HEK293 (cell line): ENCODE results near the gene PSEN2.

ENCODE experiments used
- BCL11A ChIP-seq: fragments of 450-650 bp; formaldehyde crosslinking; IDR thresholded peaks from 2 replicates; pipeline ENCODE4 v1.5.1; 2016; ENCODE audit warnings: low read depth, missing biosample characterization, missing genetic modification characterization
- EGR2 ChIP-seq: fragments of 450-650 bp; formaldehyde crosslinking; IDR thresholded peaks from 2 replicates; pipeline ENCODE4 v1.5.1; 2016; ENCODE audit warnings: low read depth, missing biosample characterization, missing genetic modification characterization
- FEZF1 ChIP-seq: fragments of 450-650 bp; formaldehyde crosslinking; IDR thresholded peaks from 2 replicates; pipeline ENCODE4 v1.5.1; 2016; ENCODE audit warnings: missing biosample characterization, missing genetic modification characterization
- HOXD13 ChIP-seq: sonication (generic); formaldehyde crosslinking; IDR thresholded peaks from 2 replicates; pipeline ENCODE4 v1.8.0; 2022; ENCODE audit warnings: missing genetic modification reagents, borderline replicate concordance
- KLF16 ChIP-seq: fragments of 450-650 bp; formaldehyde crosslinking; IDR thresholded peaks from 2 replicates; pipeline ENCODE4 v1.5.1; 2017; ENCODE audit warnings: missing biosample characterization, missing genetic modification characterization
- KLF8 ChIP-seq: fragments of 450-650 bp; formaldehyde crosslinking; IDR thresholded peaks from 2 replicates; pipeline ENCODE4 v1.5.1; 2016; ENCODE audit warnings: missing biosample characterization, missing genetic modification characterization
- MEIS1 ChIP-seq: sonication (generic); formaldehyde crosslinking; IDR thresholded peaks from 2 replicates; pipeline ENCODE4 v1.8.1; 2022; ENCODE audit warnings: missing genetic modification reagents, mild to moderate bottlenecking, borderline replicate concordance
- PATZ1 ChIP-seq: fragments of 450-650 bp; formaldehyde crosslinking; IDR thresholded peaks from 2 replicates; pipeline ENCODE4 v1.5.1; 2016; ENCODE audit warnings: missing biosample characterization, missing genetic modification characterization
- ZBTB1 ChIP-seq: fragments of 450-650 bp; formaldehyde crosslinking; IDR thresholded peaks from 2 replicates; pipeline ENCODE4 v1.5.1; 2016; ENCODE audit warnings: missing biosample characterization, missing genetic modification characterization
- ZBTB26 ChIP-seq: fragments of 450-650 bp; formaldehyde crosslinking; optimal IDR thresholded peaks from 2 replicates; pipeline ENCODE3; 2016; ENCODE audit warnings: missing biosample characterization, mild to moderate bottlenecking, missing genetic modification characterization
- ZFP41 ChIP-seq: fragments of 450-650 bp; formaldehyde crosslinking; IDR thresholded peaks from 2 replicates; pipeline ENCODE4 v1.5.1; 2016; ENCODE audit warnings: missing biosample characterization, missing genetic modification characterization, borderline replicate concordance
- ZNF155 ChIP-seq: fragments of 450-650 bp; formaldehyde crosslinking; IDR thresholded peaks from 2 replicates; pipeline ENCODE4 v1.5.1; 2016; ENCODE audit warnings: missing biosample characterization, missing genetic modification characterization
- ZNF184 ChIP-seq: fragments of 450-650 bp; IDR thresholded peaks from 2 replicates; pipeline ENCODE4 v1.5.1; 2018; ENCODE audit warnings: missing biosample characterization, mild to moderate bottlenecking, missing genetic modification characterization
- ZNF223 ChIP-seq: fragments of 450-650 bp; formaldehyde crosslinking; IDR thresholded peaks from 2 replicates; pipeline ENCODE4 v1.5.1; 2016; ENCODE audit warnings: missing biosample characterization, missing genetic modification characterization
- ZNF350 ChIP-seq: fragments of 450-650 bp; formaldehyde crosslinking; IDR thresholded peaks from 2 replicates; pipeline ENCODE4 v1.5.0; 2017; ENCODE audit warnings: missing biosample characterization, mild to moderate bottlenecking, missing genetic modification characterization
- ZNF426 ChIP-seq: fragments of 450-650 bp; formaldehyde crosslinking; IDR thresholded peaks from 2 replicates; pipeline ENCODE4 v1.5.1; 2017; ENCODE audit warnings: missing biosample characterization, missing genetic modification characterization, mild to moderate bottlenecking, inconsistent platforms, moderate library complexity
- ZNF48 ChIP-seq: fragments of 450-650 bp; formaldehyde crosslinking; IDR thresholded peaks from 2 replicates; pipeline ENCODE4 v1.5.1; 2016; ENCODE audit warnings: missing biosample characterization, missing genetic modification characterization
- ZNF530 ChIP-seq: fragments of 450-650 bp; formaldehyde crosslinking; IDR thresholded peaks from 2 replicates; pipeline ENCODE4 v1.5.1; 2016; ENCODE audit warnings: low read depth, missing biosample characterization, missing genetic modification characterization
- ZNF623 ChIP-seq: fragments of 450-650 bp; formaldehyde crosslinking; IDR thresholded peaks from 2 replicates; pipeline ENCODE4 v1.5.1; 2016; ENCODE audit warnings: missing biosample characterization, missing genetic modification characterization
- ZNF624 ChIP-seq: fragments of 450-650 bp; formaldehyde crosslinking; IDR thresholded peaks from 2 replicates; pipeline ENCODE4 v1.5.1; 2017; ENCODE audit warnings: missing biosample characterization, missing genetic modification characterization
- ZNF768 ChIP-seq: fragments of 450-650 bp; formaldehyde crosslinking; IDR thresholded peaks from 2 replicates; pipeline ENCODE4 v1.5.1; 2018; ENCODE audit warnings: missing biosample characterization, mild to moderate bottlenecking, missing genetic modification characterization
- ZNF777 ChIP-seq: fragments of 450-650 bp; formaldehyde crosslinking; IDR thresholded peaks from 2 replicates; pipeline ENCODE4 v1.5.1; 2017; ENCODE audit warnings: missing biosample characterization, missing genetic modification characterization, borderline replicate concordance
- ZNF837 ChIP-seq: fragments of 450-650 bp; formaldehyde crosslinking; IDR thresholded peaks from 2 replicates; pipeline ENCODE4 v1.5.1; 2016; ENCODE audit warnings: missing biosample characterization, missing genetic modification characterization
- ZNF843 ChIP-seq: fragments of 450-650 bp; formaldehyde crosslinking; IDR thresholded peaks from 2 replicates; pipeline ENCODE4 v1.5.1; 2016; ENCODE audit warnings: missing biosample characterization, missing genetic modification characterization
- ZSCAN16 ChIP-seq: fragments of 450-650 bp; formaldehyde crosslinking; IDR thresholded peaks from 2 replicates; pipeline ENCODE4 v1.5.1; 2016; ENCODE audit warnings: missing biosample characterization, missing genetic modification characterization
- ZSCAN4 ChIP-seq: fragments of 450-650 bp; formaldehyde crosslinking; IDR thresholded peaks from 2 replicates; pipeline ENCODE4 v1.5.1; 2017; ENCODE audit warnings: missing biosample characterization, missing genetic modification characterization
- TF ChIP-seq, protein P1 (sequence below): fragments of 450-650 bp; formaldehyde crosslinking; IDR thresholded peaks from 2 replicates; pipeline ENCODE4 v1.5.1; 2016; ENCODE audit warnings: missing biosample characterization, missing genetic modification characterization
- TF ChIP-seq, protein P2 (sequence below): fragments of 450-650 bp; formaldehyde crosslinking; IDR thresholded peaks from 2 replicates; pipeline ENCODE4 v1.5.1; 2016; ENCODE audit warnings: missing biosample characterization, missing genetic modification characterization, borderline replicate concordance

The PSEN2 gene

DNA sequence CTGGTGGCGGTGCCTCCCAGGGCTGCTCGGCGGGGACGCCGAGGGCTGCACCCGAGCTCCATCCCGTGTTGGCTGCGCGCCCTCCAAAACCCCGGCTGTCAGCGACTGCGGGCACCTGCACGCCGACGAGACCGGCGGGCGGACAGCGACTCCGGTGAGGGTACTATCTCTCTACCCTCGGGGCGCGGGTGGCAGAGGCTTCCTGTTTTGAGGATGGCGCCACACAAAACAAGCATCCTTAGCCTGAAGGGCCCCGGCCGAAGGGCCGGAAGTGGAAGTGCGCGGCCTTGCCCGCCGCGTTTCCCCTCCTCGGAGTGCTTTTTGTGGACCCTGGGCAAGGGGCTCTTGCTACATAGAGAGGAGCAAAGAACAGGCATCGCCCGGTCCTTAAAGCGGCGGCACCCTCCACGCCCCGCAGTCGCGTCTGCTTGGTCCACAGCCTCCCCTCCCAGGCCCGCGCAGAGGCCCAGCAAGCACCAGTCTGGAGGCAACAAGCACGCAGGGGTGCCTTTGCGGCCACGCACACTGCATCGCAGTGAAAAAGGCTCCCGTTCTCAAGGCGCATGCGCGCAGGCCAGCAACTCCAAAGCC lies 69.1 kb downstream of the PSEN2 start (continued):
- TF ChIP-seq ZNF530 (tag by site-specific recombination) (no peak), ZNF184 (no peak), ZNF623 (tag by site-specific recombination) (no peak; the same call in 1 of the 2 replicates), HOXD13 (CRISPR knock-in tag) (no peak), ZNF843 (tag by site-specific recombination) (peak; percentile 83), ZNF350 (tag by site-specific recombination) (no peak), ZBTB26 (peak; percentile 97), ZNF777 (tag by site-specific recombination) (no peak), EGR2 (no peak), ZSCAN16 (tag by site-specific recombination) (peak; percentile 52; the same call in 1 of the 2 replicates), ZSCAN4 (tag by site-specific recombination) (peak; percentile 63), ZNF223 (tag by site-specific recombination) (no peak; the same call in 1 of the 2 replicates), PATZ1 (tag by site-specific recombination) (peak; percentile 88), ZNF768 (tag by site-specific recombination) (peak; percentile 39; the same call in 1 of the 2 replicates), BCL11A (tag by site-specific recombination) (peak; percentile 75; the same call in 1 of the 2 replicates), KLF16 (peak; percentile 81), FEZF1 (0 out of 2 replicates have a peak, but pooled peaks have one; percentile 59), ZNF624 (0 out of 2 replicates have a peak, but pooled peaks have one; percentile 12), ZBTB1 (tag by site-specific recombination) (peak; percentile 92), ZFP41 (no peak), MEIS1 (CRISPR knock-in tag) (no peak), ZNF48 (no peak), KLF8 (peak; percentile 80), ZNF837 (tag by site-specific recombination) (0 out of 2 replicates have a peak, but pooled peaks have one; percentile 33), ZNF155 (tag by site-specific recombination) (no peak), ZNF426 (tag by site-specific recombination) (no peak)
- TF ChIP-seq, protein P1, sequence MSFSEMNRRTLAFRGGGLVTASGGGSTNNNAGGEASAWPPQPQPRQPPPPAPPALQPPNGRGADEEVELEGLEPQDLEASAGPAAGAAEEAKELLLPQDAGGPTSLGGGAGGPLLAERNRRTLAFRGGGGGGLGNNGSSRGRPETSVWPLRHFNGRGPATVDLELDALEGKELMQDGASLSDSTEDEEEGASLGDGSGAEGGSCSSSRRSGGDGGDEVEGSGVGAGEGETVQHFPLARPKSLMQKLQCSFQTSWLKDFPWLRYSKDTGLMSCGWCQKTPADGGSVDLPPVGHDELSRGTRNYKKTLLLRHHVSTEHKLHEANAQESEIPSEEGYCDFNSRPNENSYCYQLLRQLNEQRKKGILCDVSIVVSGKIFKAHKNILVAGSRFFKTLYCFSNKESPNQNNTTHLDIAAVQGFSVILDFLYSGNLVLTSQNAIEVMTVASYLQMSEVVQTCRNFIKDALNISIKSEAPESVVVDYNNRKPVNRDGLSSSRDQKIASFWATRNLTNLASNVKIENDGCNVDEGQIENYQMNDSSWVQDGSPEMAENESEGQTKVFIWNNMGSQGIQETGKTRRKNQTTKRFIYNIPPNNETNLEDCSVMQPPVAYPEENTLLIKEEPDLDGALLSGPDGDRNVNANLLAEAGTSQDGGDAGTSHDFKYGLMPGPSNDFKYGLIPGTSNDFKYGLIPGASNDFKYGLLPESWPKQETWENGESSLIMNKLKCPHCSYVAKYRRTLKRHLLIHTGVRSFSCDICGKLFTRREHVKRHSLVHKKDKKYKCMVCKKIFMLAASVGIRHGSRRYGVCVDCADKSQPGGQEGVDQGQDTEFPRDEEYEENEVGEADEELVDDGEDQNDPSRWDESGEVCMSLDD (tag by site-specific recombination) = peak; percentile 88
- TF ChIP-seq, protein P2, sequence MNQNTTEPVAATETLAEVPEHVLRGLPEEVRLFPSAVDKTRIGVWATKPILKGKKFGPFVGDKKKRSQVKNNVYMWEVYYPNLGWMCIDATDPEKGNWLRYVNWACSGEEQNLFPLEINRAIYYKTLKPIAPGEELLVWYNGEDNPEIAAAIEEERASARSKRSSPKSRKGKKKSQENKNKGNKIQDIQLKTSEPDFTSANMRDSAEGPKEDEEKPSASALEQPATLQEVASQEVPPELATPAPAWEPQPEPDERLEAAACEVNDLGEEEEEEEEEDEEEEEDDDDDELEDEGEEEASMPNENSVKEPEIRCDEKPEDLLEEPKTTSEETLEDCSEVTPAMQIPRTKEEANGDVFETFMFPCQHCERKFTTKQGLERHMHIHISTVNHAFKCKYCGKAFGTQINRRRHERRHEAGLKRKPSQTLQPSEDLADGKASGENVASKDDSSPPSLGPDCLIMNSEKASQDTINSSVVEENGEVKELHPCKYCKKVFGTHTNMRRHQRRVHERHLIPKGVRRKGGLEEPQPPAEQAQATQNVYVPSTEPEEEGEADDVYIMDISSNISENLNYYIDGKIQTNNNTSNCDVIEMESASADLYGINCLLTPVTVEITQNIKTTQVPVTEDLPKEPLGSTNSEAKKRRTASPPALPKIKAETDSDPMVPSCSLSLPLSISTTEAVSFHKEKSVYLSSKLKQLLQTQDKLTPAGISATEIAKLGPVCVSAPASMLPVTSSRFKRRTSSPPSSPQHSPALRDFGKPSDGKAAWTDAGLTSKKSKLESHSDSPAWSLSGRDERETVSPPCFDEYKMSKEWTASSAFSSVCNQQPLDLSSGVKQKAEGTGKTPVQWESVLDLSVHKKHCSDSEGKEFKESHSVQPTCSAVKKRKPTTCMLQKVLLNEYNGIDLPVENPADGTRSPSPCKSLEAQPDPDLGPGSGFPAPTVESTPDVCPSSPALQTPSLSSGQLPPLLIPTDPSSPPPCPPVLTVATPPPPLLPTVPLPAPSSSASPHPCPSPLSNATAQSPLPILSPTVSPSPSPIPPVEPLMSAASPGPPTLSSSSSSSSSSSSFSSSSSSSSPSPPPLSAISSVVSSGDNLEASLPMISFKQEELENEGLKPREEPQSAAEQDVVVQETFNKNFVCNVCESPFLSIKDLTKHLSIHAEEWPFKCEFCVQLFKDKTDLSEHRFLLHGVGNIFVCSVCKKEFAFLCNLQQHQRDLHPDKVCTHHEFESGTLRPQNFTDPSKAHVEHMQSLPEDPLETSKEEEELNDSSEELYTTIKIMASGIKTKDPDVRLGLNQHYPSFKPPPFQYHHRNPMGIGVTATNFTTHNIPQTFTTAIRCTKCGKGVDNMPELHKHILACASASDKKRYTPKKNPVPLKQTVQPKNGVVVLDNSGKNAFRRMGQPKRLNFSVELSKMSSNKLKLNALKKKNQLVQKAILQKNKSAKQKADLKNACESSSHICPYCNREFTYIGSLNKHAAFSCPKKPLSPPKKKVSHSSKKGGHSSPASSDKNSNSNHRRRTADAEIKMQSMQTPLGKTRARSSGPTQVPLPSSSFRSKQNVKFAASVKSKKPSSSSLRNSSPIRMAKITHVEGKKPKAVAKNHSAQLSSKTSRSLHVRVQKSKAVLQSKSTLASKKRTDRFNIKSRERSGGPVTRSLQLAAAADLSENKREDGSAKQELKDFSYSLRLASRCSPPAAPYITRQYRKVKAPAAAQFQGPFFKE (tag by site-specific recombination) = 0 out of 2 replicates have a peak, but pooled peaks have one; percentile 60
